ENCODE data around the gene ARTN. TPM values are rescaled to one million over a fixed set of nuclear protein-coding genes. Genes with fewer than 3 reads are reported as not detected.

Gene ARTN
- total RNA-seq, 1 donor from 2014 or later: 1.6 TPM

DNA sequence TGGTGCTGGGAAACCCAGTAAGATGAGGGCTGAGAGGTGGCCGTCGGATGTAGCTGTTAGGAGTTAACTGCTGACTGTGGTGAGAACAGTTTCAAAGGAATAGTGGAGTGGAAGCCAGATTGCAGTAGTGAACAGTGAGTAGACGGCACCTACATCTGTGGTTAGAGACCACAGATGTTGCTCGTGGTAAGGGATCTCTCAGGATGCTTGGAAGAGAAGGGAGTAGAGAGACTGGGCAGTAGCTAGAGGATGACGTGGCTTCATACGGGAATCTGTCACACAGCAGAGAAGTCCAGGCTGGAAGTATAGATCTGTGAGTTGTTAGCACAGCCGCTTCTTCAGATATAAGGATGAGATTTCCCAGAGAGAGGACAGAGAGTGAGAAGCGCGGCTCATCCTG, 7.8 kb upstream of the ARTN start:
- no peak for DNase-seq (ENCODE audit: low spot score in 2 of 2, unreplicated experiment in 2 of 2)
- TF ChIP-seq, protein P1, sequence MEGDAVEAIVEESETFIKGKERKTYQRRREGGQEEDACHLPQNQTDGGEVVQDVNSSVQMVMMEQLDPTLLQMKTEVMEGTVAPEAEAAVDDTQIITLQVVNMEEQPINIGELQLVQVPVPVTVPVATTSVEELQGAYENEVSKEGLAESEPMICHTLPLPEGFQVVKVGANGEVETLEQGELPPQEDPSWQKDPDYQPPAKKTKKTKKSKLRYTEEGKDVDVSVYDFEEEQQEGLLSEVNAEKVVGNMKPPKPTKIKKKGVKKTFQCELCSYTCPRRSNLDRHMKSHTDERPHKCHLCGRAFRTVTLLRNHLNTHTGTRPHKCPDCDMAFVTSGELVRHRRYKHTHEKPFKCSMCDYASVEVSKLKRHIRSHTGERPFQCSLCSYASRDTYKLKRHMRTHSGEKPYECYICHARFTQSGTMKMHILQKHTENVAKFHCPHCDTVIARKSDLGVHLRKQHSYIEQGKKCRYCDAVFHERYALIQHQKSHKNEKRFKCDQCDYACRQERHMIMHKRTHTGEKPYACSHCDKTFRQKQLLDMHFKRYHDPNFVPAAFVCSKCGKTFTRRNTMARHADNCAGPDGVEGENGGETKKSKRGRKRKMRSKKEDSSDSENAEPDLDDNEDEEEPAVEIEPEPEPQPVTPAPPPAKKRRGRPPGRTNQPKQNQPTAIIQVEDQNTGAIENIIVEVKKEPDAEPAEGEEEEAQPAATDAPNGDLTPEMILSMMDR (IDR thresholded peaks at IDR 0.05; ENCODE audit: unreplicated experiment): no peak
- Mint-ChIP-seq H3K27ac (no peak overlapping the region), H3K4me1 (no peaks in the 10 kb centered on the region), H3K4me3 (no peak overlapping the region), H3K27me3 (ENCODE audit: low read depth) (no peaks in the 10 kb centered on the region), H3K36me3 (peaks cover 26% of the 10 kb centered on the region), H3K9me3 (no peaks in the 10 kb centered on the region)

DNA sequence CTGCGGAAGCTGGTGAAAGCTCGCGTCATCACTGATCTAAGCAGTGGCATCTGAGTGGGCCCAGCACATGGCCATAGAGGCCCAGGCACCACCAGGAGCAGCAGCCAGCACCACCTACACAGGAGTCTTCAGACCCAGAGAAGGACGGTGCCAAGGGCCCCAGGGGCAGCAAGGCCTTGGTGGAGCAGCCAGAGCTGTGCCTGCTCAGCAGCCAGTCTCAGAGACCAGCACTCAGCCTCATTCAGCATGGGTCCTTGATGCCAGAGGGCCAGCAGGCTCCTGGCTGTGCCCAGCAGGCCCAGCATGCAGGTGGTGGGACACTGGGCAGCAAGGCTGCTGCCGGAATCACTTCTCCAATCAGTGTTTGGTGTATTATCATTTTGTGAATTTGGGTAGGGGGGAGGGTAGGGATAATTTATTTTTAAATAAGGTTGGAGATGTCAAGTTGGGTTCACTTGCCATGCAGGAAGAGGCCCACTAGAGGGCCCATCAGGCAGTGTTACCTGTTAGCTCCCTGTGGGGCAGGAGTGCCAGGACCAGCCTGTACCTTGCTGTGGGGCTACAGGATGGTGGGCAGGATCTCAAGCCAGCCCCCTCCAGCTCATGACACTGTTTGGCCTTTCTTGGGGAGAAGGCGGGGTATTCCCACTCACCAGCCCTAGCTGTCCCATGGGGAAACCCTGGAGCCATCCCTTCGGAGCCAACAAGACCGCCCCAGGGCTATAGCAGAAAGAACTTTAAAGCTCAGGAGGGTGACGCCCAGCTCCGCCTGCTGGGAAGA, 3.2 kb upstream of the ARTN start:
- TF ChIP-seq, protein P1 (IDR thresholded peaks at IDR 0.05; ENCODE audit: unreplicated experiment): peak; percentile 51
- H3K27ac Mint-ChIP-seq: no peak overlapping the region
- no peak overlapping the region for H3K4me3 Mint-ChIP-seq
- no peaks in the 10 kb centered on the region for H3K9me3 Mint-ChIP-seq
- H3K36me3 Mint-ChIP-seq: peaks cover 18% of the 10 kb centered on the region
- DNase-seq (ENCODE audit: low spot score in 2 of 2, unreplicated experiment in 2 of 2): no peak
- H3K4me1 Mint-ChIP-seq: peaks cover 14% of the 10 kb centered on the region
- H3K27me3 Mint-ChIP-seq (ENCODE audit: low read depth): peaks cover 27% of the 10 kb centered on the region

DNA sequence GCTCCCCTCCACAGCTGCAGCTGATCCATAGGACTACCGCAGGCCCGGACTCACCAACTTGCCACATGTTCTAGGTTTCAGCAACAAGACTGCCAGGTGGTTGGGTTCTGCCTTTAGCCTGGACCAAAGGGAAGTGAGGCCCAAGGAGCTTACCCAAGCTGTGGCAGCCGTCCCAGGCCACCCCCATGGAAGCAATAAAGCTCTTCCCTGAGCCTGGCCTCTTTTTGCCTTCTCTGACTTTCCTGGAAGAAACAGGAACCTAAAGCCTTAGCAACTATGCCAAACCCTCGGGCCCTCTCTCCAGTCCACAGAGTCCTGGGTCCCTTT, 2.7 kb upstream of the ARTN start:
- H3K4me3 Mint-ChIP-seq: no peak overlapping the region
- no peak overlapping the region for H3K27ac Mint-ChIP-seq
- TF ChIP-seq, protein P1 (IDR thresholded peaks at IDR 0.05; ENCODE audit: unreplicated experiment): no peak
- peaks cover 13% of the 10 kb centered on the region for H3K36me3 Mint-ChIP-seq
- no peak for DNase-seq (ENCODE audit: low spot score in 2 of 2, unreplicated experiment in 2 of 2)
- no peaks in the 10 kb centered on the region for H3K9me3 Mint-ChIP-seq
- H3K27me3 Mint-ChIP-seq (ENCODE audit: low read depth): peaks cover 30% of the 10 kb centered on the region
- peaks cover 14% of the 10 kb centered on the region for H3K4me1 Mint-ChIP-seq

DNA sequence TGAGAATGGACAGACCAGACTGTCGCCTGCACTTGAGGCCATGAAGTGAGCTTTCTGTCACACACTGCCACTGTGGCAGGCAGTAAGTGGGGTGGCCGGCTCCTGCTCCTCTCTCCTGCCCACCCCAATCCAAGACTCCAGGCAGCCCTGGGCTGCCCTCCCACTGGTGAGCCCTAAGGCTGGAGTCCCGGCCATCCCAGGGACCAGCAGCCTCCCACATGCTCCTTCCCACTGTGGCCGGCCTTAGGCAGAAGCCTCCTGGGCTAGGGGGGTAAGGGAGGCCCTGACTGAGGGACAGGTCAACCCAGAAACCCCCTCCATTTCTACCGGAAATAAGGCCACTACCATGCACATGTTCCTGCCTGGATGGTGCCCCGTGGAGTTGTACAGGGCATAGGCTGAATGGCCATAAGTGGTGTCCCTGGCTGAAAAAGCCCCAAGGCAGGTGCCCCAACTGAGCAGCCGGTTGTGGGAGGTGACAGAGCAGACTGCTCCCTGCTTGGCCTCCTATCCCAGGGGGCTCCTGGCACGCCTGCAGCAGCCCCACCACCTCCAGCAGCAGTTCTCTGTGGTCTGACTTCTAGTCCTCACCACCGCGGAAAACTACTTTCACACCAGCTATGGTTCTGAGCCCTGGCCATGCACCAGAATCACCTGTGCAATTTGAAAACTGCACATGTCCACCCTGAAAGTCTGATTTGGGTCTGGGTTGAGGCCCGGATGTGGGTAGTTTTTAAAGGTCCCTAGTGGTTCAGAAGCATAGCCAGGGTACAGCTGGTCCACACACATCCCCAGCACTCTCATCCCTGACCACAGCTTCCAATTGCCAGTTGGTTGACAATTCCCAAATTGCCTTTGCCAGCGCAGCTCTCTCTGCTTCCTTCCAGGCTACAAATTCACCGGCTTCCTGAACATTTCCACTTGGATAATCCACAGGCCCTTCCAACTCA, 1.6 kb upstream of the ARTN start:
- peaks cover 6% of the 10 kb centered on the region for H3K36me3 Mint-ChIP-seq
- TF ChIP-seq, protein P1 (IDR thresholded peaks at IDR 0.05; ENCODE audit: unreplicated experiment): no peak
- no peak for DNase-seq (ENCODE audit: low spot score in 2 of 2, unreplicated experiment in 2 of 2)
- H3K4me1 Mint-ChIP-seq: peaks cover 14% of the 10 kb centered on the region
- peaks cover 35% of the 10 kb centered on the region for H3K27me3 Mint-ChIP-seq (ENCODE audit: low read depth)
- no peak overlapping the region for H3K4me3 Mint-ChIP-seq
- no peak overlapping the region for H3K27ac Mint-ChIP-seq
- no peaks in the 10 kb centered on the region for H3K9me3 Mint-ChIP-seq

DNA sequence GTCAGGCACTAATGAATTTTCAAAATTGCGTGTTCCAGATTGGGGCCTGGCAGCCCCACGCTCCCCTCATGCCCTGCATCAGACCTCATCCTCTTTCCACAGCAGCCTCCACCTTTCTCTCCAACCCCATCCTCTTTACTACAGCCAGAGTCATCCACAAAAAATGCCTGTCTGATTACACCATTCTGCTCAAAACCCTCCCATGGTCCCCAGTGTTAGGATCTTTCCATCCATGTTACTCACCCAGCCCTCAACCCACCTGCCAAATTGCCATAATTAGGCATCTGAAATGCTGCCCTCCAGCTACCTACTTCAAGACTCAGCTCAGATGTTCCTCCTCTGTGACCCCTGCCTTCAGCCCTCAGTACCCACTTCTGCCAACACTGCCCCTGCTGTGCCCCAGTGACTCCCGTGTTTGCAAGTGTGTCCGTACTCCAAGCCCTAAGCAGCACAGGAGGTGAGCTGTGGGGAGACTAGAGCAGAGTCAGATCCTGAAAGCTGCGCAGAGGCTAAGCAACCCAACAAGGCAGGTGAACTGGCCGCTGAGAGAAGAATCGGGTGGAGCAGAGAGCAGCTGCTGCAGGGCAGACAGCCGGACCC, 715 bp upstream of the ARTN start:
- Mint-ChIP-seq H3K27me3 (ENCODE audit: low read depth) (peaks cover 43% of the 10 kb centered on the region), H3K36me3 (peaks cover 6% of the 10 kb centered on the region), H3K4me3 (peak overlapping the region; percentile 65), H3K9me3 (no peaks in the 10 kb centered on the region), H3K4me1 (peaks cover 14% of the 10 kb centered on the region), H3K27ac (no peak overlapping the region)
- TF ChIP-seq, protein P1 (IDR thresholded peaks at IDR 0.05; ENCODE audit: unreplicated experiment): no peak
- DNase-seq (ENCODE audit: low spot score in 2 of 2, unreplicated experiment in 2 of 2): no peak
